Stimulated activated CD4-positive, alpha-beta T cell treated with anti-CD3 and anti-CD28 coated beads, Interleukin-4, amount 100 ng/mL, for 4 hours (primary cell): Measurements from ENCODE around the gene TMOD1.

Source experiments
- DNase-seq, 2 experiments: peaks; one replicate each; pipeline ENCODE4 v3.0.0-alpha.2; 2020

The TMOD1 gene

GRCh38 chr9:97551308-97551707 is 49.8 kb downstream of the TMOD1 start:
- no peak for DNase-seq

- DNase-seq = no peak
Measured at GRCh38 chr9:97553141-97553540, 51.7 kb downstream of the TMOD1 start.

DNA sequence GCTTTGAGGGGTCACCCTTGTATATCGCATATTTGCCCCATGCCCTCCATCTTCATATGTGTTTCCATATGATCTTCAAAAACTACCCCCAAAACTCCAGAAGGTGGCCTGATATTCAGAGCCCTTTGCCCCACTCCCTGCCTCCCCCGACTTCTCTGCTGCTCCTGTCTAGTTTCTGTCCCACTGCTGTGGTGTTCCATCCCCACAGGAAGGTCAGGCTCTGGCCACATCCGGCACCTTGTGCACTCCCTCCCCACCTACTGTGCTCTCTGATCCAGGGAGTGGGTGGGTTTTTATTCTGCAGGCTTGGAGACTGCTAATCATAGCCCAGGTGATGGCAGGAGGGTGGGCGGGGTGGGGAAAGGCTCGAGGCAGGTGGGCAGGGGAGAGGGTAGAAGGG is 52.4 kb downstream of the TMOD1 start:
- no peak for DNase-seq

GRCh38 chr9:97554566-97555075 is 53.2 kb downstream of the TMOD1 start:
- DNase-seq = no peak

DNA sequence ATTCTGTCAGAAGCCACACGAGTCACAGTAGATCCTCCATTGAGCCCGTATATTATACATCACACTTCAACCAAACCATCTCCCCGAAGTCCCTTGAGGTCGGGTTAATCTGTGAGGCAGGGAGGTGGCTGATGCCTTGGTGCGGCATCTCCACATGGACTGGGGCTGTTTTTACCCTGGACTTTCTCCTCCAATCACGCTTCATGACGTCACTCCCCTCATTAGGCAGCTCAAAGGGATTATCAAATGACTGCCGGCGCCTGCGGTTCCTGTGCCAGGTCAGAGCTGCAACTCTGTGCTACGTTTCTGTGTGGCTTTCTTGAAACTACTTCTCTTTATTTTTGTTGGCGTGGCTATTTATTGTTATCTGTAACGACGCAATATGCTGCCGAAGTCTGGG is 53.7 kb downstream of the TMOD1 start:
- DNase-seq = no peak

DNA sequence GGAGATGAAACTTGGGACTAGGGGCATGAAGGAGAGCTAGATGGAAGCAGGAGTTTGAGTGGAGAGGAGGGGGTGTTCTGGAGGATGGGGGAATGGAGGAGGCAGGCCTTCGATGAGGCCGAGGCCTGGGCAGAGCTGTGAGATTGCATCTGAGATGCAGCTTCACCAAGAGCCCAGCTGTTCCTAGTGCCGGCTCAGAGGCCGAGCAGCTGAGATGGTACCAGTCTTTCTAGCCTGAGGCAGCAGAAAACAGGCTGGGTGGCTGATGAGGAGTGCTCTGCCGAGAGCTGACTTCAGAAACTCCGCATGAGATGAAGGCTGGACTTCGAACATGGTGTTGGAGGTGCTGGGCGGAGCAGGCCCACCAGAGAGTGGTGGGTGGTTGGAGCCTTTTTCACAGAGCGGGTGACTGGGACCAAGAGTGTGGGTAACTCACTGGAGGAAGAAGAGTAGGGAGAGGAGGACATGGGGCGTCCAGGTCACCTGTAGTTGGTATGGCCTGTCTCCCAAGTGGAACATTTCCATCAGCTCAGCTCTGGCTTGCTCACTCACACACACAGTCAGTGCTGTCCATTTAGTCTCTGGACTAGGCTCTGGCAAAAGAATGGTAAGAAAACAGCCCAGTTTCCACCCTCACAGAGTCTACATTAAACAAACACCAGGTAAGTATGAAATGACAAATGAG is 54.7 kb downstream of the TMOD1 start:
- DNase-seq = no peak

GRCh38 chr9:97556721-97557605 is 55.5 kb downstream of the TMOD1 start:
- no peak for DNase-seq

- DNase-seq = no peak
Measured at GRCh38 chr9:97557606-97558095, 56.2 kb downstream of the TMOD1 start.

- DNase-seq = no peak
Measured at GRCh38 chr9:97558701-97559101, 57.2 kb downstream of the TMOD1 start.

GRCh38 chr9:97559111-97559514 is 57.6 kb downstream of the TMOD1 start:
- DNase-seq = peak in 1 of 2 experiments; percentile 14

GRCh38 chr9:97560154-97560553 is 58.7 kb downstream of the TMOD1 start:
- no peak for DNase-seq

- DNase-seq = no peak
Measured at GRCh38 chr9:97560851-97561250, 59.4 kb downstream of the TMOD1 start.

GRCh38 chr9:97561501-97561900 is 60.0 kb downstream of the TMOD1 start:
- no peak for DNase-seq

GRCh38 chr9:97562542-97562941 is 61.1 kb downstream of the TMOD1 start:
- DNase-seq = no peak

GRCh38 chr9:97563458-97564135 is 62.1 kb downstream of the TMOD1 start:
- no peak for DNase-seq

DNA sequence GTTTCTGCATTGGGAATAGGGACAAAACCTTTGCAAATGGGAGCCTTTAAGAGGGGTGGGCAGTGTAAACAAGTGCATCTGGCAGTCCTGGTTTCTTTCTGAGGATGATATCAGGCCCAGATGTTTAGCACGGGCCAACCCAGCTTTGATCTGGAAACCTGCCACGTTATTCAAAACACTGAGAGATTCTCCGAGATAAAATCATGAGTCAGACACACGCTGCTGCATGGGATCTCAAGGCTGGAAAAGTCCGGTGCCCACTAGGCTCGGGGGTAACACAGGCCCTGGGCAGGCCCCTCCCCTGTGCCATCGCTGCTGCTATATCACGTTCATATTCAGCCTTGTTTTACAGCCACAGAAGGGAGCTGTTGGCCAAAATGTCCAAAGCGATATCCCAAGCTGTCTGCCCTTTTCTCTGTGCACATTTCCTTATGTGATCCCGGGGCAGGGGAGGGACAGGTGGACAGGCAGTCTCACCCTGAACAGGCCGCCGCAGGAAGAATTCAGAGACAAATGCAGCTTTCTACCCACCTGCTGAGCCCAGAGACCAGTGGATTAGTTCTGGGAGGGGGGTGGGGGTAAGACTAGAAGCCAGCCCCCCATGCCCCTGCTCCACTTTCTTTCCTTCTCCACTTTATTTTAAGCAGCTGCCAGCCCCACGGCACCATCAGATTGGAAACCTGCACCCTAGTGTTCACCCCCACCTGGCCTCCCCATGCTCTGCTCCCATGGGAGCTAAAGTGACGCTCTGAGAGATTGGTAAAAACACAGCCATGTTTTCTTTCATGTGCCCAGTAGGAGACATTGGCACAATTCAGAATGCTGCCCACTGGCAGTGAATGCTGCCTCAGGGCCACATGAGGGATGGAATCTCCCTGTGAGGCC is 63.1 kb downstream of the TMOD1 start:
- no peak for DNase-seq

DNA sequence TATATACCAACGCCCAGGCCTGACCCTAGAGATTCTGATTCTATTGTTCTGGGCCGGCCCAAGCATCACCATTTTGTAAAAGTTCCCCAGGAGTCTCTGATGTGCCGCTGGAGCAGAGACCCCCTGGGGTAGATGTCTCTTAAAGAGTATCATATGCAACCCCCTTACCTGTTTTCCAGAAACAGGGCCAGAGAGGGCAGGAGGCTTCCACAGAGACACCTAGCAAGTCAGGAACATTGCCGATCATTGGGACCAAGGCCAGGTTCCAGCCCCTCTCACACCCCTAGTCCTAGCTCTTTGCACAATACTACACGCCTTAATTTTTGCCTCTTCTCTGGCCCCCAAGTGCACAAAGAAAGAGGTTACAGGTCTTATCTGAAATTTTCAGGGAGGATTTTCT is 63.8 kb downstream of the TMOD1 start:
- no peak for DNase-seq

DNA sequence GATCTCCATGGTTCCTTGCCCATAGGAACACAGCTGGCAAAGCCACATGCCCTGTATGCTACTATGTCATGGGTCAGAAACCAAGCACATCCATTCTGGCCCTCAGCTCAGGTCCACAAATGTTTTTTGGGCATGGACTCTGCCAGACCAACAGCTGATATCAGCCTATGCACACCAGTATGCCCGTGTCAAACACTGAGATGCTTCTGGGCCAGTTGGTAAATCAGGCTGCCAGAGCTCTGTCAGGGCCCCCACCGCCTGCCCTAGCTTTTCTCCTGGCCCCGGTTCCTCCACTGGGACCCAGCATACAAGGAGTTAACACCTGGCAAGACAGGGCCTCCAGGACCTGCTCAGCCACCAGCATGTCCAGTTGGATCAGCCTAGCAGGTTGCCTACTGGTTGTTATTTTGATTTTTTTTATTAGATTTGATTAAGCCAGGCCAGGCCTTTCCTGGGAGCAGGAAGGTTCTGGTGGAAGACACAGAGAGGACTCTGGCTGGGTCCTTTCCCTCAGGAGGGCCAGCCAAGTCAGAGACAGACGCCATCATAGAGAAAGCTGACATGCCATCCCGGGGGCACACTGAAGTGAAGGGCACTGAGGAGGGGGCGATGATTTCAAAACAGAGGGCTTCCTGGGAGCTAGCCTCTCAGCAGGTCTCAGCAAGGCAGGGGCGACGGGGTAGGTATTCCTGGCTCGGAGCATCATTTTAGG is 65.9 kb downstream of the TMOD1 start:
- DNase-seq = no peak

DNA sequence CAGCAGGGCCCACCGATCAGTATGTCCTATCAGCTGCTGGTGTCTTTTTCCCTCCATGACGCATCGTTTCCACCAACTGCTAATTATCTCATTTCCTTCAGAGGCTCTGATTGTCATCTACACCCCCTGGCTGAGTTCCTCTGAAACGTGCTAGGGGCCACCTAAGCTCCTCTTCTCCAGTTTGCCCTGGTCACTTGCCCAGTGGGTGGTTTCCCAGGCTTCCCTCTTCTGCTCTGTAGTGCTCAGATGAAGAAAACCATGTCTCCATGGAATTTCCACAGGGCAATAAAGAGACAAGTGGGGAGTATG is 66.4 kb downstream of the TMOD1 start:
- no peak for DNase-seq

DNA sequence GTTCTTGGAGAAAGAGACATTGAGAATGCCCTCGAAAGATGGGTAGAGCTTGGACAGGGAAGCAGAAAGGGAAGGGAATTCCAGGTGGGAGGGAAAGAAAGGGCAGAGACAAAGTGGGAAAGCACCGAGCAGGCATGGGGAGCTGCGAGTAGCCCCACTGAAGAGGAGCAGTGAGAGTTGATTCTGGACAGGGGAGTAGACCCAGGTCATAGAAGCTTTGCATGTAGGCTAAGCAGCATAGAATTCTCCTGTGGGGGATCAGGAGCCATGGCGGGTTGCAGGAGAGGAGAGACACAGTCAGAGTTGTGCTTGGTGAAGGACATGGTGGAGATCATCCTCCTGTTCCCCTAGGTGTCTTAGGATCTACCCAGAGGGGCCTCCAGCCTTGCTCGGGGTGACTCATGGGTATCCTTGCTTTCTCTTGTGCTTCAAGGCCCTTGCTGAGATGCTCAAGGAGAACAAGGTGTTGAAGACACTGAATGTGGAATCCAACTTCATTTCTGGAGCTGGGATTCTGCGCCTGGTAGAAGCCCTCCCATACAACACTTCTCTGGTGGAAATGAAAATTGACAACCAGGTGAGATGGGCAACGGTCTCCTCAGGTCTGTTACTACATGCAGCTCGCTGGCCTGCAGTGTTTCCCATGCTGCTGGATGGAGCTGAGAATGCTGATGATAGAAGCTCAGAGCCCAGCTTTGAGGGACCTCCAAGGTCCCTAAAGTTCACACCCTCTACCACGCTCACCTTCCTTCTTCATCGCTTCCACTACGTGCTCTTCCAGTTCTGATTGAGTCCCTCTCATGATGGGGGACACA is 67.2 kb downstream of the TMOD1 start:
- DNase-seq = no peak

DNA sequence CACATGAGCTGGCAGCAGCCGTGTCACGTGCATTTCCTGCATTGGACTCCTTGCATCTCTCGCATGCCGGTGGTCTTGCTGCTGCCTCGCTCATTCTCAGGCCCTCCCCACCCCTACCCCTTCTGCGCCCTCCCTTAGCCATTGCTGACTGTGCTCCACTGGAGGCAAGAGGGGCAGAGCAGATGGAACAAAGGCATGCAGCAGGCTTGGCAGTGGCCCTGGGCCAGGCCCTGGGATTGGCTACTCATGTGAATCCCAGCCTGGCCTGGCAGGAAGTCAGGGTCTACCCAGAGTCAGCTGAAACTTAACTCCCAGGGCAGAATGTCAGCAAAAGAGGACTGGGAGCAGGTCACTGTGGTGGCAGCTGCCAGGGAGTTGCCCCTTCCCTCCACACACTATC is 69.4 kb downstream of the TMOD1 start:
- no peak for DNase-seq
